Breast epithelium (tissue), 3 donors: ENCODE results near the gene ESF1.

Experiments used
- POLR2A ChIP-seq: fragments of 450-650 bp; IDR thresholded peaks from one replicate; pipeline ENCODE4 v1.6.1; 2016; ENCODE audit warnings: antibody characterized with exemption, mild to moderate bottlenecking, moderate library complexity
- POLR2AphosphoS5 ChIP-seq, 3 donors: sonication (generic); formaldehyde crosslinking; IDR thresholded peaks; one replicate each; pipeline ENCODE4 v1.6.1; 2017; ENCODE audit warnings: antibody characterized with exemption in 3 of 3
- TF ChIP-seq, protein P1 (sequence below), 3 donors: fragments of 450-650 bp; IDR thresholded peaks; one replicate each; pipeline ENCODE4 v1.5.1; 2016 to 2017; ENCODE audit warnings: antibody characterized with exemption in 3 of 3, mild to moderate bottlenecking in 3 of 3, moderate library complexity in 3 of 3

DNA sequence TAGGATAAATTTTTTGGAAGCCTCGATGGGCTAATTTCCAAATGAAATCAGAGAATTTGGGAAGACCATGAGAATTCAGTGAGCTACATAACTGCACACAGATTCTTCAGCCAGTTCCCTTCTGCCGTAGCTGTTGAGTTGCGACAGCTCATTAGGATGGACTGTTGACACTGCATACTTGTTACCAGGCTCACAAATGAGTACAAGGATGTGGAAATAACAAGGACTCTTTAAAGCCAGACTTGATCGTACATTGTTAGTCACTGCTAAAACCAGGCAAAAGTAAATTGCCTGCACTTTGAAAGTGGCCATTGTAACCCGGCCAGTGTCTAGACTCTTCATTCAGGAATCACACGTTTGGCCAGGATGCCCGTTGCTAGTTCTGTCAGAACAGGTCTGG lies 37.2 kb upstream of the ESF1 start:
- TF ChIP-seq, protein P1, sequence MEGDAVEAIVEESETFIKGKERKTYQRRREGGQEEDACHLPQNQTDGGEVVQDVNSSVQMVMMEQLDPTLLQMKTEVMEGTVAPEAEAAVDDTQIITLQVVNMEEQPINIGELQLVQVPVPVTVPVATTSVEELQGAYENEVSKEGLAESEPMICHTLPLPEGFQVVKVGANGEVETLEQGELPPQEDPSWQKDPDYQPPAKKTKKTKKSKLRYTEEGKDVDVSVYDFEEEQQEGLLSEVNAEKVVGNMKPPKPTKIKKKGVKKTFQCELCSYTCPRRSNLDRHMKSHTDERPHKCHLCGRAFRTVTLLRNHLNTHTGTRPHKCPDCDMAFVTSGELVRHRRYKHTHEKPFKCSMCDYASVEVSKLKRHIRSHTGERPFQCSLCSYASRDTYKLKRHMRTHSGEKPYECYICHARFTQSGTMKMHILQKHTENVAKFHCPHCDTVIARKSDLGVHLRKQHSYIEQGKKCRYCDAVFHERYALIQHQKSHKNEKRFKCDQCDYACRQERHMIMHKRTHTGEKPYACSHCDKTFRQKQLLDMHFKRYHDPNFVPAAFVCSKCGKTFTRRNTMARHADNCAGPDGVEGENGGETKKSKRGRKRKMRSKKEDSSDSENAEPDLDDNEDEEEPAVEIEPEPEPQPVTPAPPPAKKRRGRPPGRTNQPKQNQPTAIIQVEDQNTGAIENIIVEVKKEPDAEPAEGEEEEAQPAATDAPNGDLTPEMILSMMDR (IDR thresholded peaks at IDR 0.05): no peak
- TF ChIP-seq POLR2A (no peak), POLR2AphosphoS5 (IDR thresholded peaks at IDR 0.05) (no peak)
